HG02973 (cell line): Measurements from ENCODE around the gene HBP1.
"Not testable (repeated sequence)": the region's sequence is repeated elsewhere in the genome, so short reads cannot be mapped to it uniquely, and the experiment has no call there.

Experiments
- ATAC-seq: cut with Tn5 transposase; IDR thresholded peaks from one replicate; pipeline ENCODE4 v1.9.1; 2021; ENCODE audit warnings: moderate library complexity; ENCODE audit not compliant: unreplicated experiment

HBP1 gene

GRCh38 chr7:107168233-107169119 lies at the start of gene HBP1:
Gene HBP1 (plus strand): TSS chr7:107169003. CDS start chr7:107179894, 10,891 bp downstream.
- peak; percentile 88 for ATAC-seq

- ATAC-seq: no peak
Measured at GRCh38 chr7:107119376-107120105, 49.3 kb upstream of the HBP1 start.

GRCh38 chr7:107122486-107122911 lies 46.3 kb upstream of the HBP1 start:
- ATAC-seq: no peak

GRCh38 chr7:107123392-107123791 lies 45.4 kb upstream of the HBP1 start:
- no peak for ATAC-seq

- ATAC-seq: no peak
Measured at GRCh38 chr7:107125475-107125874, 43.3 kb upstream of the HBP1 start.

- no peak for ATAC-seq
Measured at GRCh38 chr7:107128217-107128616, 40.6 kb upstream of the HBP1 start.

GRCh38 chr7:107128748-107129147 lies 40.1 kb upstream of the HBP1 start:
- ATAC-seq: no peak

GRCh38 chr7:107130487-107131220 lies 38.1 kb upstream of the HBP1 start:
- ATAC-seq: no peak

GRCh38 chr7:107133396-107133795 lies 35.4 kb upstream of the HBP1 start:
- no peak for ATAC-seq

- ATAC-seq: no peak
Measured at GRCh38 chr7:107138696-107139420, 29.9 kb upstream of the HBP1 start.

- not testable (repeated sequence) for ATAC-seq
Measured at GRCh38 chr7:107143875-107144274, 24.9 kb upstream of the HBP1 start.

- ATAC-seq: no peak
Measured at GRCh38 chr7:107145067-107145838, 23.6 kb upstream of the HBP1 start.

GRCh38 chr7:107147464-107148393 lies 21.1 kb upstream of the HBP1 start:
- no peak for ATAC-seq

GRCh38 chr7:107148721-107149120 lies 20.1 kb upstream of the HBP1 start:
- no peak for ATAC-seq

- ATAC-seq: no peak
Measured at GRCh38 chr7:107149863-107150262, 18.9 kb upstream of the HBP1 start.

GRCh38 chr7:107150375-107151073 lies 18.3 kb upstream of the HBP1 start:
- ATAC-seq: no peak

GRCh38 chr7:107151538-107151937 lies 17.3 kb upstream of the HBP1 start:
- no peak for ATAC-seq

GRCh38 chr7:107152011-107152410 lies 16.8 kb upstream of the HBP1 start:
- ATAC-seq: no peak
